ENCODE measurements around the gene RGS7. TPM values are rescaled to one million over a fixed set of nuclear protein-coding genes. Genes with fewer than 3 reads are reported as not detected.

RGS7 gene
- total RNA-seq, 1 experiment from 2014 or later, result not detected

DNA sequence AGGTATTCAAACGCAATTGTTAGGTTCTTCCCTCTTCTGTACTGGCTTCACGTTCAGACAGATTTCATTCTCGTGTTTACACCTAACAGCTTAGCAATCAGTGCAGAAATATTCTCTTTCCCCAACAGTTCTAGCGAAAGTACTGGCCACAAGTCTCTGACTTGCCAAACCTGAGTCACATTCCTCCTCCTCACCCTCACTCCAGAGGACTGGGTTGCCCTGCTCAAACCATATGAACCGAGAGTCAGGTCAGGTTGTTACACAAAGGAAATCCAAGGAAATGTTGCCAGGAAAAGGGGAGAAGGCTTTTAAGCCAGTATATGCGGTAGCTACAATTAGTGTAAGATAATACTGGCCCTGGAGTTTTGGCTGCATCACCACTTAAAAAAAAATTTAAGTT lies 282.5 kb downstream of the RGS7 start:
- H3K36me3 ChIP-seq (ENCODE audit: insufficient read depth, low read length), result no peaks in the 10 kb centered on the region
- H3K27ac ChIP-seq (ENCODE audit: low read length), result no peak overlapping the region
- H3K4me1 ChIP-seq (ENCODE audit: low read length), result no peaks in the 10 kb centered on the region

DNA sequence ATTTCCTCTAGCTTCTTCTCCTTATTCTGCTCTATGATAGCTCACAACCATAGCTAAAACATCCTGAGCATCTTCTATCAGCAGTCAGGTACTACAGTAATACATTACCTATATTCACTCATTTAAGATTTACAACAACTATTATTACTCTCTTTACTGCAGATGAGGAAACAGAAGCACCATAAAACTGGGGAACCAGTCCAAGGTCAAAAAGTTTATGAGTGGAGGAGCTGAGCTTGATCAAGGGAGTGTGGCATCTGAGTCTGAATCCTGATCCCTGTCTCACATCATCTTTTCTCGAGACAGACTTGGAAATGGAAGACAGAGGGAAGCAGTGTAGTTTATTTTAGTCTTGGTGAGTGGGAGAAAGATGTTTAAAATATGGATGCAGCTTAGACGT lies 288.6 kb downstream of the RGS7 start:
- Histone ChIP-seq H3K9me2 (replicated peaks; ENCODE audit: insufficient read depth, low read length) (no peaks in the 10 kb centered on the region), H3K4me3 (ENCODE audit: low read length) (no peak overlapping the region), H2AFZ (ENCODE audit: low read length) (no peak overlapping the region), H3K9me3 (ENCODE audit: low read length) (no peaks in the 10 kb centered on the region), H3K36me3 (ENCODE audit: insufficient read depth, low read length) (no peaks in the 10 kb centered on the region), H3K79me2 (ENCODE audit: low read length) (no peaks in the 10 kb centered on the region), H3K4me2 (ENCODE audit: low read depth, low read length, poor library complexity, severe bottlenecking) (no peak overlapping the region), H3K4me1 (ENCODE audit: low read length) (peaks cover 3% of the 10 kb centered on the region), H3K27ac (ENCODE audit: low read length) (no peak overlapping the region), H4K20me1 (ENCODE audit: insufficient read depth, low read depth, low read length) (no peaks in the 10 kb centered on the region), H3K27me3 (ENCODE audit: low read length) (no peaks in the 10 kb centered on the region), H3K9ac (ENCODE audit: low read length) (no peak overlapping the region)
- DNase-seq, result no peak

More for the DNA sequence above, 282.5 kb downstream of the RGS7 start:
- Histone ChIP-seq H3K4me3 (ENCODE audit: low read length) (no peak overlapping the region), H3K27me3 (ENCODE audit: low read length) (no peaks in the 10 kb centered on the region), H4K20me1 (ENCODE audit: insufficient read depth, low read depth, low read length) (no peaks in the 10 kb centered on the region), H2AFZ (ENCODE audit: low read length) (no peak overlapping the region), H3K79me2 (ENCODE audit: low read length) (no peaks in the 10 kb centered on the region), H3K4me2 (ENCODE audit: low read depth, low read length, poor library complexity, severe bottlenecking) (no peak overlapping the region), H3K9me3 (ENCODE audit: low read length) (no peaks in the 10 kb centered on the region), H3K9me2 (replicated peaks; ENCODE audit: insufficient read depth, low read length) (no peaks in the 10 kb centered on the region), H3K9ac (ENCODE audit: low read length) (no peak overlapping the region)
- no peak for DNase-seq

DNA sequence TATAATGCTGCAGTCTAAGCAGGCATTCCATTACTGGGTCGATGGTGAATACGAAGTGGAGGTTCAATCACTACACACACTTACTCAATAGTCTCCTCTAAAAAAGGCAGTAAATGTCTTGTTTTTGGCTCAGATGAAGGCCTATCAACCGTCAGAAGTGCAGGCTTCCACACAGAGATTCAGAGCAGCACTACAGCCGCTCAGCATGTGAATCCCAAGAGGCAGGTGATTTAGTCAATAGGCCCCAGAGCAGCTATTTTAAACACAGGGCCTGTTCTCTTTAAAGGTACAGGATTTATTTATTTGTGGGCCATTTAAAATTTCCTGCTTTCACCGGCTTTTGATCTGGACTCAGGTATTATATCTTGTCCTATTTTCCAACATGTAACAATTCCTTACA lies 293.7 kb downstream of the RGS7 start:
- no peaks in the 10 kb centered on the region for H3K36me3 ChIP-seq (ENCODE audit: insufficient read depth, low read length)
- H3K4me2 ChIP-seq (ENCODE audit: low read depth, low read length, poor library complexity, severe bottlenecking), result peak overlapping the region; percentile 14
- no peak overlapping the region for H3K9ac ChIP-seq (ENCODE audit: low read length)
- no peak overlapping the region for H3K27ac ChIP-seq (ENCODE audit: low read length)
- H2AFZ ChIP-seq (ENCODE audit: low read length), result no peak overlapping the region
- H3K4me1 ChIP-seq (ENCODE audit: low read length), result peaks cover 14% of the 10 kb centered on the region
- H3K27me3 ChIP-seq (ENCODE audit: low read length), result no peaks in the 10 kb centered on the region
- no peak overlapping the region for H3K4me3 ChIP-seq (ENCODE audit: low read length)
- H3K9me2 ChIP-seq (replicated peaks; ENCODE audit: insufficient read depth, low read length), result no peaks in the 10 kb centered on the region
- H3K79me2 ChIP-seq (ENCODE audit: low read length), result no peaks in the 10 kb centered on the region
- no peaks in the 10 kb centered on the region for H3K9me3 ChIP-seq (ENCODE audit: low read length)
- no peaks in the 10 kb centered on the region for H4K20me1 ChIP-seq (ENCODE audit: insufficient read depth, low read depth, low read length)
- peak; percentile 47 for DNase-seq

DNA sequence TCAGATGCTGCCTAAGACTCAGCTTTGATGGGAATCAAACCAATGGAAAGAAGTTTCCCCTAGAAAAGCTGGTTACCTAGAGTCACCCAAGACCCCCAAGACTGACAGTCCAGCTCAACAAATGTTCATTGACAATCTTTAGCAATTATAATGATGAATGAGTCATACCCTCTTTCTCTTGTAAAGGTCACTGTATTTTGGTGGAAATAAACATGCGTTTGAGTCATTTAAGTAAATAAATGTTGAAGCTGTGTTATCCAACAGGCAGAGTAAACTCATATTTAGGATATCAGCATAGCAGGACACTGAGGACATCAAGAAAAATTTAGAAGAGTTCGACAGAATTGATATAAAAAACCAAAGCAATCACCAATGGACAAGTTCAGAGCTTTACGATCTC lies 295.9 kb downstream of the RGS7 start:
- no peaks in the 10 kb centered on the region for H3K9me3 ChIP-seq (ENCODE audit: low read length)
- H3K4me2 ChIP-seq (ENCODE audit: low read depth, low read length, poor library complexity, severe bottlenecking), result no peak overlapping the region
- no peak overlapping the region for H2AFZ ChIP-seq (ENCODE audit: low read length)
- H3K4me3 ChIP-seq (ENCODE audit: low read length), result no peak overlapping the region
- H3K4me1 ChIP-seq (ENCODE audit: low read length), result peaks cover 14% of the 10 kb centered on the region
- no peak for DNase-seq
- no peaks in the 10 kb centered on the region for H3K79me2 ChIP-seq (ENCODE audit: low read length)
- no peaks in the 10 kb centered on the region for H3K9me2 ChIP-seq (replicated peaks; ENCODE audit: insufficient read depth, low read length)
- H3K9ac ChIP-seq (ENCODE audit: low read length), result no peak overlapping the region
- H3K27ac ChIP-seq (ENCODE audit: low read length), result no peak overlapping the region
- H3K36me3 ChIP-seq (ENCODE audit: insufficient read depth, low read length), result no peaks in the 10 kb centered on the region
- no peaks in the 10 kb centered on the region for H4K20me1 ChIP-seq (ENCODE audit: insufficient read depth, low read depth, low read length)
- H3K27me3 ChIP-seq (ENCODE audit: low read length), result no peaks in the 10 kb centered on the region

DNA sequence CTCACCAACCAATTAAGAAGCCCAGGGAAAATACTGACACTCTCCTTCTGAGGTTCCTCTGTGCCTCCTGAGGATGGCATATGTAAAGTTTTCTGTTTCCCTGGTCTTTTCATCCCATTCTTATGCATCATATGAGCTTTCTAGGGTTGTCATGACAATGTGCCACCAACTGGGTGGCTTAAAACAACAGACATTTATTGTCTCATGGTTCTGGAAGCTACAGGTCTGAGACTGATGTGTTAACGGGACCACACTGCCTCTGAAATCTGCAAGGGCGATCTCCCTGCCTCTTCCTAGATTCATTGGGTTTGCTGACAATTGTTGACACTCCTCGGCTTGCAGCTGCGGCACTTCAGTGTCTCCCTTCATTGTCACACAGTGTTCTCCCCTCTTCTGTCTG lies 308.4 kb downstream of the RGS7 start:
- Histone ChIP-seq H3K9me2 (replicated peaks; ENCODE audit: insufficient read depth, low read length) (no peaks in the 10 kb centered on the region), H2AFZ (ENCODE audit: low read length) (no peak overlapping the region), H3K9ac (ENCODE audit: low read length) (no peak overlapping the region), H3K9me3 (ENCODE audit: low read length) (no peaks in the 10 kb centered on the region), H3K4me1 (ENCODE audit: low read length) (no peaks in the 10 kb centered on the region), H3K4me2 (ENCODE audit: low read depth, low read length, poor library complexity, severe bottlenecking) (no peak overlapping the region), H3K27me3 (ENCODE audit: low read length) (no peaks in the 10 kb centered on the region), H3K4me3 (ENCODE audit: low read length) (no peak overlapping the region), H3K27ac (ENCODE audit: low read length) (no peak overlapping the region), H3K36me3 (ENCODE audit: insufficient read depth, low read length) (no peaks in the 10 kb centered on the region), H3K79me2 (ENCODE audit: low read length) (no peaks in the 10 kb centered on the region), H4K20me1 (ENCODE audit: insufficient read depth, low read depth, low read length) (no peaks in the 10 kb centered on the region)
- DNase-seq, result no peak

DNA sequence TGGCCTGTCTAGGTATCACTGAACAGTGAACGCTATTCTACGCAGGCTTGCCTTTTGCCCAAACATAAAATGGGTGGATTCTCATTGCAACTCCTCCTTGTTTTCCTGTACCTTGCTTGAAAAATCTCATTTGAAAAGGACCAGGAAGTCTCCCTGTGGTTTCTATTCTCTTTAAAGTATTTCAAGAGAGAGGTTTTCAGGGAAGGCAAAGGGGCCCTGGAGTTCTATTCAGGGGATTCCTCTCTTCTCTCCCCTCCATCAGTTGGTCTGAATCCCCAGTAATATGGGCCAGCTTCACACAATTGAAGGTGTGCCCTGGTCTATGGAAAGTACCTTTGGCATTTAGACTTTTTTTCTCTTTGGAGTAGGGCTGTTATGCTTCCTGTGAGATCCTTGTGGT lies 311.3 kb downstream of the RGS7 start:
- no peak overlapping the region for H3K9ac ChIP-seq (ENCODE audit: low read length)
- no peak for DNase-seq
- no peaks in the 10 kb centered on the region for H3K36me3 ChIP-seq (ENCODE audit: insufficient read depth, low read length)
- H3K4me2 ChIP-seq (ENCODE audit: low read depth, low read length, poor library complexity, severe bottlenecking), result no peak overlapping the region
- no peaks in the 10 kb centered on the region for H3K9me2 ChIP-seq (replicated peaks; ENCODE audit: insufficient read depth, low read length)
- no peaks in the 10 kb centered on the region for H3K4me1 ChIP-seq (ENCODE audit: low read length)
- no peaks in the 10 kb centered on the region for H3K27me3 ChIP-seq (ENCODE audit: low read length)
- H4K20me1 ChIP-seq (ENCODE audit: insufficient read depth, low read depth, low read length), result no peaks in the 10 kb centered on the region
- no peak overlapping the region for H3K27ac ChIP-seq (ENCODE audit: low read length)
- H3K79me2 ChIP-seq (ENCODE audit: low read length), result no peaks in the 10 kb centered on the region
- H2AFZ ChIP-seq (ENCODE audit: low read length), result no peak overlapping the region
- no peak overlapping the region for H3K4me3 ChIP-seq (ENCODE audit: low read length)
- no peaks in the 10 kb centered on the region for H3K9me3 ChIP-seq (ENCODE audit: low read length)

DNA sequence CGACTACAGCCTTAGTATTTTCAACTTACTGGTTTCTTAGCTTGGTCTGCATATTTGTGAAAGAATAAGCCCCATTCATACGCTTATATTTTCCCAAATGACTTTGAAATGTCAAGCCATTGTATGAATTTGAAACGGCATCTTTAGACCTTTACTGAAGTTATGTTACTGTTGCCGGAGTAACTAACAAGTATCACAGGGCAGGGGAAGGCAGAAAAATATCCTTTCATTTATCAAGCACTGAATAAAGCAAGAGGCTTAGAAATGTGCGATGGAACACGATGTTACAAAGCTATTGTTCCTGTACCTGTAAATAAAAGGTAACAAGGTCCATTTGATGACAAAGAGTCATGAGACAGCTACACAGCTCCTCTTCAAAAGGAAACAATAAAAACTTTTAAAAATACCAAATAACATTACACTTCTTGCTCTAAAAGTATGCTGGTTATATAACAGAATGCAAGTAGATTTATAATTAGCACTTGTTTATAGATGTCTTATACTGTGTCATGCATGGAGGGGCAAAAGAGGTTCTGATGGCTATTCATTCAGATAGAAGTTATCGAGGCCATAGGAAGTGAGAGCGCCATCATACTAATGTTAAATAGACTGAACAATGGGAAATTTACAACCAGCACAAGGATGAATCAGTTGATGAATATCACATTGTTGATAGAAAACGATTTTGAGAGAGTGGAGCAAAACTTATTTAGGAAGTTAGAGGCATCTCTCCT lies 322.6 kb downstream of the RGS7 start:
- no peaks in the 10 kb centered on the region for H3K36me3 ChIP-seq (ENCODE audit: insufficient read depth, low read length)
- no peak for DNase-seq
- no peaks in the 10 kb centered on the region for H3K9me2 ChIP-seq (replicated peaks; ENCODE audit: insufficient read depth, low read length)
- H3K4me1 ChIP-seq (ENCODE audit: low read length), result no peaks in the 10 kb centered on the region
- no peak overlapping the region for H2AFZ ChIP-seq (ENCODE audit: low read length)
- H4K20me1 ChIP-seq (ENCODE audit: insufficient read depth, low read depth, low read length), result no peaks in the 10 kb centered on the region
- H3K4me2 ChIP-seq (ENCODE audit: low read depth, low read length, poor library complexity, severe bottlenecking), result no peak overlapping the region
- no peak overlapping the region for H3K27ac ChIP-seq (ENCODE audit: low read length)
- no peaks in the 10 kb centered on the region for H3K79me2 ChIP-seq (ENCODE audit: low read length)
- no peak overlapping the region for H3K9ac ChIP-seq (ENCODE audit: low read length)
- no peaks in the 10 kb centered on the region for H3K9me3 ChIP-seq (ENCODE audit: low read length)
- no peak overlapping the region for H3K4me3 ChIP-seq (ENCODE audit: low read length)
- no peaks in the 10 kb centered on the region for H3K27me3 ChIP-seq (ENCODE audit: low read length)

DNA sequence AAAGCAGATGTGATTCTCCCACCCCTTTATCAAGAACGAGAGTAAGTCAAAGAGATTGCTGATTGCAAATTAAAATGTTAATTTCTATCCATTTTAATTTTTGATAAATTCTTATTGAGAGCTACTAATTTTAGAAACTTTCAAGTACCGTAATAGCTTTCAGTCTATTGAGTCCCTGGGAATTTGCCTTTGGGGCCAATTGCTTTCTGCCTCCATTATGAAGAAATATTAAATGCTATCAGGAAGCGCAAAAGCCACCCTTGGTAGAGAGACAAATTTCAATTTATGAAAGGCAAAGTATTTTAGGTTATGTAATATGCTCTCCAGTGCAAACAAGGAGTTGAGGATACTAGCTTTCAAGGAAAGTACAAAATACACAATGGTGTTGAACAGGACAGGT lies 332.2 kb downstream of the RGS7 start:
- Histone ChIP-seq H2AFZ (ENCODE audit: low read length) (no peak overlapping the region), H3K4me2 (ENCODE audit: low read depth, low read length, poor library complexity, severe bottlenecking) (no peak overlapping the region), H3K79me2 (ENCODE audit: low read length) (no peaks in the 10 kb centered on the region), H3K9me3 (ENCODE audit: low read length) (no peaks in the 10 kb centered on the region), H3K4me1 (ENCODE audit: low read length) (no peaks in the 10 kb centered on the region), H4K20me1 (ENCODE audit: insufficient read depth, low read depth, low read length) (no peaks in the 10 kb centered on the region), H3K4me3 (ENCODE audit: low read length) (no peak overlapping the region), H3K9ac (ENCODE audit: low read length) (no peak overlapping the region), H3K27me3 (ENCODE audit: low read length) (no peaks in the 10 kb centered on the region; the same call in 1 of the 2 replicates), H3K27ac (ENCODE audit: low read length) (no peak overlapping the region), H3K36me3 (ENCODE audit: insufficient read depth, low read length) (no peaks in the 10 kb centered on the region), H3K9me2 (replicated peaks; ENCODE audit: insufficient read depth, low read length) (no peaks in the 10 kb centered on the region)
- no peak for DNase-seq
